Measurements from ENCODE around the gene LCK. TPM values are rescaled to one million over a fixed set of nuclear protein-coding genes. Genes with fewer than 3 reads are reported as not detected.

LCK gene
- polyA plus RNA-seq, 1 donor from 2014 or later, result not detected

DNA sequence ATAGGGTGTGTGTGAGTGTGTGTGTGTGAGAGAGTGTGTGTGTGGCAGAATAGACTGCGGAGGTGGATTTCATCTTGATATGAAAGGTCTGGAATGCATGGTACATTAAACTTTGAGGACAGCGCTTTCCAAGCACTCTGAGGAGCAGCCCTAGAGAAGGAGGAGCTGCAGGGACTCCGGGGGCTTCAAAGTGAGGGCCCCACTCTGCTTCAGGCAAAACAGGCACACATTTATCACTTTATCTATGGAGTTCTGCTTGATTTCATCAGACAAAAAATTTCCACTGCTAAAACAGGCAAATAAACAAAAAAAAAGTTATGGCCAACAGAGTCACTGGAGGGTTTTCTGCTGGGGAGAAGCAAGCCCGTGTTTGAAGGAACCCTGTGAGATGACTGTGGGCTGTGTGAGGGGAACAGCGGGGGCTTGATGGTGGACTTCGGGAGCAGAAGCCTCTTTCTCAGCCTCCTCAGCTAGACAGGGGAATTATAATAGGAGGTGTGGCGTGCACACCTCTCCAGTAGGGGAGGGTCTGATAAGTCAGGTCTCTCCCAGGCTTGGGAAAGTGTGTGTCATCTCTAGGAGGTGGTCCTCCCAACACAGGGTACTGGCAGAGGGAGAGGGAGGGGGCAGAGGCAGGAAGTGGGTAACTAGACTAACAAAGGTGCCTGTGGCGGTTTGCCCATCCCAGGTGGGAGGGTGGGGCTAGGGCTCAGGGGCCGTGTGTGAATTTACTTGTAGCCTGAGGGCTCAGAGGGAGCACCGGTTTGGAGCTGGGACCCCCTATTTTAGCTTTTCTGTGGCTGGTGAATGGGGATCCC lies 22.5 kb downstream of the LCK start:
- no peak overlapping the region for H3K4me2 ChIP-seq (ENCODE audit: low read length)
- TF ChIP-seq SMC3 (conservative IDR thresholded peaks at IDR 0.05; ENCODE audit: poor library complexity) (no peak), POLR2AphosphoS5 (IDR thresholded peaks at IDR 0.05) (no peak), RAD21 (conservative IDR thresholded peaks at IDR 0.05) (no peak), MXI1 (conservative IDR thresholded peaks at IDR 0.05; ENCODE audit: poor library complexity, severe bottlenecking) (no peak)

DNA sequence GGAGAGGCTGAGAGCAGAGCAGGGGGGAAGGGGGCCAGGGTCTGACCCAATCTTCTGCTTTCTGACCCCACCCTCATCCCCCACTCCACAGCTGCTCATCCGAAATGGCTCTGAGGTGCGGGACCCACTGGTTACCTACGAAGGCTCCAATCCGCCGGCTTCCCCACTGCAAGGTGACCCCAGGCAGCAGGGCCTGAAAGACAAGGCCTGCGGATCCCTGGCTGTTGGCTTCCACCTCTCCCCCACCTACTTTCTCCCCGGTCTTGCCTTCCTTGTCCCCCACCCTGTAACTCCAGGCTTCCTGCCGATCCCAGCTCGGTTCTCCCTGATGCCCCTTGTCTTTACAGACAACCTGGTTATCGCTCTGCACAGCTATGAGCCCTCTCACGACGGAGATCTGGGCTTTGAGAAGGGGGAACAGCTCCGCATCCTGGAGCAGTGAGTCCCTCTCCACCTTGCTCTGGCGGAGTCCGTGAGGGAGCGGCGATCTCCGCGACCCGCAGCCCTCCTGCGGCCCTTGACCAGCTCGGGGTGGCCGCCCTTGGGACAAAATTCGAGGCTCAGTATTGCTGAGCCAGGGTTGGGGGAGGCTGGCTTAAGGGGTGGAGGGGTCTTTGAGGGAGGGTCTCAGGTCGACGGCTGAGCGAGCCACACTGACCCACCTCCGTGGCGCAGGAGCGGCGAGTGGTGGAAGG lies 23.7 kb downstream of the LCK start:
- Histone ChIP-seq H3K36me3 (ENCODE audit: insufficient read depth, low read length) (no peaks in the 10 kb centered on the region), H3F3A (ENCODE audit: insufficient read depth, low read length, poor library complexity, severe bottlenecking) (no peaks in the 10 kb centered on the region), H2AFZ (ENCODE audit: low read depth, low read length) (no peak overlapping the region), H3K4me2 (ENCODE audit: low read length) (no peak overlapping the region), H3K9ac (ENCODE audit: low read length) (no peak overlapping the region), H3K9me2 (ENCODE audit: insufficient read depth, low read length) (no peaks in the 10 kb centered on the region), H3K9me3 (ENCODE audit: low read length) (no peaks in the 10 kb centered on the region), H3K27me3 (ENCODE audit: insufficient read depth, low read depth, low read length) (no peaks in the 10 kb centered on the region), H3K4me3 (ENCODE audit: low read length) (no peak overlapping the region), H3K27ac (ENCODE audit: low read length) (no peak overlapping the region), H3K79me2 (replicated peaks; ENCODE audit: insufficient read depth, low read length) (no peaks in the 10 kb centered on the region), H4K20me1 (ENCODE audit: insufficient read depth) (no peaks in the 10 kb centered on the region)
- TF ChIP-seq EZH2 (IDR thresholded peaks at IDR 0.05; ENCODE audit: borderline replicate concordance, insufficient read depth, low read length, poor library complexity, severe bottlenecking), result no peak
- TF ChIP-seq MXI1 (conservative IDR thresholded peaks at IDR 0.05; ENCODE audit: poor library complexity, severe bottlenecking), result no peak
- no peak for TF ChIP-seq EP300 (conservative IDR thresholded peaks at IDR 0.05; ENCODE audit: poor library complexity, severe bottlenecking)
- no peak for TF ChIP-seq TAF1 (IDR thresholded peaks at IDR 0.05; ENCODE audit: low read depth)
- TF ChIP-seq RAD21 (conservative IDR thresholded peaks at IDR 0.05), result no peak
- TF ChIP-seq POLR2AphosphoS5 (IDR thresholded peaks at IDR 0.05), result no peak
- TF ChIP-seq, protein P1, sequence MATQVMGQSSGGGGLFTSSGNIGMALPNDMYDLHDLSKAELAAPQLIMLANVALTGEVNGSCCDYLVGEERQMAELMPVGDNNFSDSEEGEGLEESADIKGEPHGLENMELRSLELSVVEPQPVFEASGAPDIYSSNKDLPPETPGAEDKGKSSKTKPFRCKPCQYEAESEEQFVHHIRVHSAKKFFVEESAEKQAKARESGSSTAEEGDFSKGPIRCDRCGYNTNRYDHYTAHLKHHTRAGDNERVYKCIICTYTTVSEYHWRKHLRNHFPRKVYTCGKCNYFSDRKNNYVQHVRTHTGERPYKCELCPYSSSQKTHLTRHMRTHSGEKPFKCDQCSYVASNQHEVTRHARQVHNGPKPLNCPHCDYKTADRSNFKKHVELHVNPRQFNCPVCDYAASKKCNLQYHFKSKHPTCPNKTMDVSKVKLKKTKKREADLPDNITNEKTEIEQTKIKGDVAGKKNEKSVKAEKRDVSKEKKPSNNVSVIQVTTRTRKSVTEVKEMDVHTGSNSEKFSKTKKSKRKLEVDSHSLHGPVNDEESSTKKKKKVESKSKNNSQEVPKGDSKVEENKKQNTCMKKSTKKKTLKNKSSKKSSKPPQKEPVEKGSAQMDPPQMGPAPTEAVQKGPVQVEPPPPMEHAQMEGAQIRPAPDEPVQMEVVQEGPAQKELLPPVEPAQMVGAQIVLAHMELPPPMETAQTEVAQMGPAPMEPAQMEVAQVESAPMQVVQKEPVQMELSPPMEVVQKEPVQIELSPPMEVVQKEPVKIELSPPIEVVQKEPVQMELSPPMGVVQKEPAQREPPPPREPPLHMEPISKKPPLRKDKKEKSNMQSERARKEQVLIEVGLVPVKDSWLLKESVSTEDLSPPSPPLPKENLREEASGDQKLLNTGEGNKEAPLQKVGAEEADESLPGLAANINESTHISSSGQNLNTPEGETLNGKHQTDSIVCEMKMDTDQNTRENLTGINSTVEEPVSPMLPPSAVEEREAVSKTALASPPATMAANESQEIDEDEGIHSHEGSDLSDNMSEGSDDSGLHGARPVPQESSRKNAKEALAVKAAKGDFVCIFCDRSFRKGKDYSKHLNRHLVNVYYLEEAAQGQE (IDR thresholded peaks at IDR 0.05; ENCODE audit: borderline replicate concordance), result no peak
- no peak for TF ChIP-seq SMC3 (conservative IDR thresholded peaks at IDR 0.05; ENCODE audit: poor library complexity)
- TF ChIP-seq, protein P2, sequence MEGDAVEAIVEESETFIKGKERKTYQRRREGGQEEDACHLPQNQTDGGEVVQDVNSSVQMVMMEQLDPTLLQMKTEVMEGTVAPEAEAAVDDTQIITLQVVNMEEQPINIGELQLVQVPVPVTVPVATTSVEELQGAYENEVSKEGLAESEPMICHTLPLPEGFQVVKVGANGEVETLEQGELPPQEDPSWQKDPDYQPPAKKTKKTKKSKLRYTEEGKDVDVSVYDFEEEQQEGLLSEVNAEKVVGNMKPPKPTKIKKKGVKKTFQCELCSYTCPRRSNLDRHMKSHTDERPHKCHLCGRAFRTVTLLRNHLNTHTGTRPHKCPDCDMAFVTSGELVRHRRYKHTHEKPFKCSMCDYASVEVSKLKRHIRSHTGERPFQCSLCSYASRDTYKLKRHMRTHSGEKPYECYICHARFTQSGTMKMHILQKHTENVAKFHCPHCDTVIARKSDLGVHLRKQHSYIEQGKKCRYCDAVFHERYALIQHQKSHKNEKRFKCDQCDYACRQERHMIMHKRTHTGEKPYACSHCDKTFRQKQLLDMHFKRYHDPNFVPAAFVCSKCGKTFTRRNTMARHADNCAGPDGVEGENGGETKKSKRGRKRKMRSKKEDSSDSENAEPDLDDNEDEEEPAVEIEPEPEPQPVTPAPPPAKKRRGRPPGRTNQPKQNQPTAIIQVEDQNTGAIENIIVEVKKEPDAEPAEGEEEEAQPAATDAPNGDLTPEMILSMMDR (IDR thresholded peaks at IDR 0.05; ENCODE audit: poor library complexity, severe bottlenecking), result no peak

More for the DNA sequence above, 22.5 kb downstream of the LCK start:
- Histone ChIP-seq H3K27me3 (ENCODE audit: insufficient read depth, low read depth, low read length) (no peaks in the 10 kb centered on the region), H3K9me2 (ENCODE audit: insufficient read depth, low read length) (no peaks in the 10 kb centered on the region), H2AFZ (ENCODE audit: low read depth, low read length) (no peak overlapping the region), H3K4me3 (ENCODE audit: low read length) (no peak overlapping the region), H3K9me3 (ENCODE audit: low read length) (no peaks in the 10 kb centered on the region), H3K79me2 (replicated peaks; ENCODE audit: insufficient read depth, low read length) (no peaks in the 10 kb centered on the region), H4K20me1 (ENCODE audit: insufficient read depth) (no peaks in the 10 kb centered on the region), H3K9ac (ENCODE audit: low read length) (no peak overlapping the region), H3K27ac (ENCODE audit: low read length) (no peak overlapping the region), H3F3A (ENCODE audit: insufficient read depth, low read length, poor library complexity, severe bottlenecking) (no peaks in the 10 kb centered on the region), H3K36me3 (ENCODE audit: insufficient read depth, low read length) (no peaks in the 10 kb centered on the region)
